GM12878 (cell line): ENCODE data around the gene VASP. TPM values are rescaled to one million over a fixed set of nuclear protein-coding genes. Genes with fewer than 3 reads are reported as not detected.
A peak's percentile ranks its signal among the peaks of the same experiment; 100 is the strongest.

Source experiments
- BCL11A ChIP-seq: IDR thresholded peaks from 2 replicates; pipeline ENCODE4 v1.6.1; 2011; ENCODE audit warnings: low read depth, low read length
- BRCA1 ChIP-seq: IDR thresholded peaks from 2 replicates; pipeline ENCODE4 v1.6.1; 2011; ENCODE audit warnings: low read depth, low read length, improper control_type of control experiment
- CBX3 ChIP-seq: fragments of 200-600 bp; sonication (generic); IDR thresholded peaks from 2 replicates; pipeline ENCODE4 v1.6.1; 2016; ENCODE audit warnings: low read depth, borderline replicate concordance
- CTCF ChIP-seq, 3 experiments: IDR thresholded peaks in 2 of 3; conservative IDR thresholded peaks in 1 of 3; 2 replicates each; pipeline ENCODE4 v1.5.1; 2011; ENCODE audit warnings: low read depth in 3 of 3, low read length in 3 of 3, mild to moderate bottlenecking in 3 of 3, control low read depth in 2 of 3, moderate library complexity in 2 of 3, inconsistent platforms in 1 of 3, mixed read lengths in 1 of 3; ENCODE audit not compliant: control insufficient read depth in 2 of 3, insufficient read depth in 1 of 3; ENCODE audit errors: extremely low read depth in 1 of 3
- EZH2 ChIP-seq: IDR thresholded peaks from 2 replicates; pipeline ENCODE4 v1.6.1; 2012; ENCODE audit warnings: low read depth, mild to moderate bottlenecking, control low read depth, inconsistent platforms, low read length, borderline replicate concordance; ENCODE audit not compliant: control insufficient read depth
- HDAC6 ChIP-seq: fragments of 200-600 bp; sonication (generic); IDR thresholded peaks from one replicate; pipeline ENCODE4 v1.8.0; 2017; ENCODE audit warnings: antibody characterized with exemption; ENCODE audit not compliant: unreplicated experiment
- IKZF2 ChIP-seq, 2 experiments: fragments of 450-650 bp; IDR thresholded peaks; 2 replicates each; pipeline ENCODE4 v1.6.1; 2017; ENCODE audit warnings: mild to moderate bottlenecking in 2 of 2, moderate library complexity in 2 of 2
- NR2C1 ChIP-seq: fragments of 450-650 bp; IDR thresholded peaks from 2 replicates; pipeline ENCODE4 v1.6.1; 2017; ENCODE audit warnings: antibody characterized with exemption, mild to moderate bottlenecking, moderate library complexity
- NR2C2 ChIP-seq: IDR thresholded peaks from 2 replicates; pipeline ENCODE4 v1.6.1; 2011; ENCODE audit warnings: borderline replicate concordance, low read depth; ENCODE audit not compliant: control insufficient read depth, insufficient read length
- PML ChIP-seq: IDR thresholded peaks from 2 replicates; pipeline ENCODE4 v1.6.1; 2012; ENCODE audit warnings: low read length, inconsistent platforms
- POLR2A ChIP-seq: IDR thresholded peaks from 2 replicates; pipeline ENCODE4 v1.6.1; 2011; ENCODE audit warnings: low read depth, mild to moderate bottlenecking, low read length
- RBBP5 ChIP-seq: fragments of 200-600 bp; sonication (generic); conservative IDR thresholded peaks from 2 replicates; pipeline ENCODE4 v1.6.1; 2016
- SKIL ChIP-seq: fragments of 450-650 bp; IDR thresholded peaks from 2 replicates; pipeline ENCODE4 v1.6.1; 2017; ENCODE audit warnings: mild to moderate bottlenecking, low read depth, inconsistent platforms; ENCODE audit not compliant: poor library complexity, severe bottlenecking
- SMAD5 ChIP-seq: IDR thresholded peaks from 2 replicates; pipeline ENCODE4 v1.6.1; 2016; ENCODE audit warnings: antibody characterized with exemption, low read depth
- WRNIP1 ChIP-seq: IDR thresholded peaks from 2 replicates; pipeline ENCODE4 v1.6.1; 2011; ENCODE audit warnings: low read depth, low read length, improper control_type of control experiment, borderline replicate concordance
- ZNF274 ChIP-seq: IDR thresholded peaks from one replicate; pipeline ENCODE4 v1.8.0; 2011; ENCODE audit not compliant: insufficient read length, insufficient read depth
- ZNF592 ChIP-seq: fragments of 450-650 bp; IDR thresholded peaks from 2 replicates; pipeline ENCODE4 v1.6.1; 2017; ENCODE audit warnings: mild to moderate bottlenecking, moderate library complexity
- polyA plus RNA-seq, 11 experiments: library from polyadenylated mRNA; depleted of rRNA in 4 of 11; unstranded in 6 of 11; stranded (reverse) in 5 of 11; fragments of >200 nt; fragmentation: Nextera tagmentation in 4 of 11; fragmentation: Illumina TruSeq in 1 of 11; extraction: Ambion mirVana in 4 of 11; extraction: Trizol in 1 of 11; gene quantifications; 1 replicate in 1 of 11; 2 replicates in 10 of 11; pipeline versions ENCODE4 v1.2.1 to v1.2.3, GENCODE V29; 2011 to 2016; ENCODE audit warnings: inconsistent platforms in 2 of 11, missing spikeins in 2 of 11, low read depth in 1 of 11
- total RNA-seq, 4 experiments: library from RNA; depleted of rRNA in 3 of 4; stranded (reverse); fragments of >200 nt in 3 of 4; fragmentation: Illumina TruSeq in 1 of 4; extraction: Trizol in 1 of 4; gene quantifications; 2 replicates each; pipeline versions ENCODE4 v1.2.1 to v1.2.3, GENCODE V29; 2013 to 2021
- TF ChIP-seq, protein P1 (sequence below): IDR thresholded peaks from 2 replicates; pipeline ENCODE4 v1.6.1; 2012; ENCODE audit warnings: mild to moderate bottlenecking, low read depth, low read length

Gene VASP
- total and polyA plus RNA-seq, 10 of the 15 experiments (the other 5 are each of a cell fraction or from before 2014, with no cell fraction given): 19.5 to 298 (median 84.8) TPM

DNA sequence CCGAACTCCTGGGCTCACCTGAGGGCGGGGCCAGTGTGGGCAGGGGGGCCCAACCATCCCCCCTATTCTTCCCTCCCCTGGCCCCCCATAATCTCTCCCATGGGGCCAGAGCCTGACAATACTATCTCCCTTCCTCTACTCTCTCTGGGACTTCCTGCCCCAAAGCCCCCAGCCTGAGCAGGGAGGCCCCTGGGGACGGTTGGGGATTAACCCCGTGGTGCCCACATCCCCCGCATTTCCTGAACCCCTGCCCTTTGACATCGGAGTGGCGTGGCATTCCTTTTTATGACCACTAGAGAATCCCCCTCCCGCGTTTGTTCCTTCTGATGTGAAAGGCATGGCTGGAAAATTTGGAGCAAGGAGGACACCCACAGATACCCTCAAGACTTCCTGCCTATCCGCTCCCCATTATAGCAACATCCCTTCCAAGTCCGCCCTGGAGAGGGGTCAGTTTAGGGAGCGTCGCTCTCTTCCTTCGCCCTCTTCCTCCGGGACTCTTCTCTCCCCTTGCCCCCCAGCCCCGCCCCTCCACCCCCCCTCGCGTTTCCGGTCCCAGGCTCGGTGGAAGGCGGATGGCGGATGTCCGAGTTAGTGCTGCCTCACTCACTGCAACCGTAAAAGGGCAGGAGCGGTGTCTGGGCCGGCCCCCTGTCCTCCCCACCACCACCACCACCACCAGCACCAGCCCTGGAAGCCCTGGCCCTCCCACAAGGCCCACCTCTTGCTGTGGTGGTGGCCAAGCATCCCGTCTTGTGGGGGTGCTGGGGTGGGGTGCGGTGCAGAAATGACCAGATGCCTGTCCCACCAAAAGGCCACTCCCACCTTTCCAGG is 1.8 kb downstream of the VASP start (continued):
- TF ChIP-seq IKZF2 (IDR thresholded peaks at IDR 0.05) (peak; percentile 91 to 94), ZNF592 (no peak), SKIL (peak; percentile 44), ZNF274 (no peak), BRCA1 (no peak), SMAD5 (no peak), RBBP5 (no peak), HDAC6 (no peak), WRNIP1 (no peak), PML (0 out of 2 replicates have a peak, but pooled peaks have one; percentile 16), NR2C2 (no peak), POLR2A (peak; percentile 71), CBX3 (no peak), BCL11A (0 out of 2 replicates have a peak, but pooled peaks have one; percentile 50), NR2C1 (peak; percentile 87), CTCF (IDR thresholded peaks at IDR 0.05 in 2 of 3, conservative IDR thresholded peaks at IDR 0.05 in 1 of 3; ENCODE audit: control insufficient read depth in 2 of 3, extremely low read depth in 1 of 3, insufficient read depth in 1 of 3, low read depth in 3 of 3, low read length in 3 of 3) (peak in 1 of 3 experiments; percentile 11; a peak in 1 of 6 replicates), EZH2 (no peak)
- TF ChIP-seq, protein P1, sequence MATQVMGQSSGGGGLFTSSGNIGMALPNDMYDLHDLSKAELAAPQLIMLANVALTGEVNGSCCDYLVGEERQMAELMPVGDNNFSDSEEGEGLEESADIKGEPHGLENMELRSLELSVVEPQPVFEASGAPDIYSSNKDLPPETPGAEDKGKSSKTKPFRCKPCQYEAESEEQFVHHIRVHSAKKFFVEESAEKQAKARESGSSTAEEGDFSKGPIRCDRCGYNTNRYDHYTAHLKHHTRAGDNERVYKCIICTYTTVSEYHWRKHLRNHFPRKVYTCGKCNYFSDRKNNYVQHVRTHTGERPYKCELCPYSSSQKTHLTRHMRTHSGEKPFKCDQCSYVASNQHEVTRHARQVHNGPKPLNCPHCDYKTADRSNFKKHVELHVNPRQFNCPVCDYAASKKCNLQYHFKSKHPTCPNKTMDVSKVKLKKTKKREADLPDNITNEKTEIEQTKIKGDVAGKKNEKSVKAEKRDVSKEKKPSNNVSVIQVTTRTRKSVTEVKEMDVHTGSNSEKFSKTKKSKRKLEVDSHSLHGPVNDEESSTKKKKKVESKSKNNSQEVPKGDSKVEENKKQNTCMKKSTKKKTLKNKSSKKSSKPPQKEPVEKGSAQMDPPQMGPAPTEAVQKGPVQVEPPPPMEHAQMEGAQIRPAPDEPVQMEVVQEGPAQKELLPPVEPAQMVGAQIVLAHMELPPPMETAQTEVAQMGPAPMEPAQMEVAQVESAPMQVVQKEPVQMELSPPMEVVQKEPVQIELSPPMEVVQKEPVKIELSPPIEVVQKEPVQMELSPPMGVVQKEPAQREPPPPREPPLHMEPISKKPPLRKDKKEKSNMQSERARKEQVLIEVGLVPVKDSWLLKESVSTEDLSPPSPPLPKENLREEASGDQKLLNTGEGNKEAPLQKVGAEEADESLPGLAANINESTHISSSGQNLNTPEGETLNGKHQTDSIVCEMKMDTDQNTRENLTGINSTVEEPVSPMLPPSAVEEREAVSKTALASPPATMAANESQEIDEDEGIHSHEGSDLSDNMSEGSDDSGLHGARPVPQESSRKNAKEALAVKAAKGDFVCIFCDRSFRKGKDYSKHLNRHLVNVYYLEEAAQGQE: no peak
